Nephron progenitor cell (in vitro differentiated cells): ENCODE measurements around the gene NVL.
A peak's percentile ranks its signal among the peaks of the same experiment; 100 is the strongest.

ENCODE experiments used
- DNase-seq: peaks from one replicate; pipeline ENCODE4 v3.0.0; 2021
- H3K27ac Mint-ChIP-seq: 2 replicates; pipeline ENCODE4 v1.8.0; 2021; ENCODE audit warnings: mild to moderate bottlenecking, moderate library complexity, mixed read lengths
- H3K27me3 Mint-ChIP-seq: 2 replicates; pipeline ENCODE4 v1.8.0; 2021; ENCODE audit warnings: mild to moderate bottlenecking, low read depth, mixed read lengths; ENCODE audit not compliant: poor library complexity
- H3K36me3 Mint-ChIP-seq: 2 replicates; pipeline ENCODE4 v1.8.0; 2021; ENCODE audit warnings: low read depth, mixed read lengths
- H3K4me1 Mint-ChIP-seq: 2 replicates; pipeline ENCODE4 v1.8.0; 2021; ENCODE audit warnings: mixed read lengths
- H3K4me3 Mint-ChIP-seq: 2 replicates; pipeline ENCODE4 v1.8.0; 2021; ENCODE audit warnings: mild to moderate bottlenecking, moderate library complexity, mixed read lengths
- H3K9me3 Mint-ChIP-seq: 2 replicates; pipeline ENCODE4 v1.8.0; 2021; ENCODE audit warnings: mild to moderate bottlenecking, moderate library complexity, mixed read lengths
- CTCF ChIP-seq: fragments of 200-600 bp; sonication (generic); IDR thresholded peaks from 2 replicates; pipeline ENCODE4 v1.5.0; 2021; ENCODE audit warnings: antibody characterized with exemption

The NVL gene

GRCh38 chr1:224238756-224239155 lies 91.2 kb downstream of the NVL start:
- Mint-ChIP-seq H3K27me3 (no peaks in the 10 kb centered on the region), H3K4me3 (no peak overlapping the region), H3K36me3 (peaks cover 27% of the 10 kb centered on the region), H3K4me1 (peaks cover 4% of the 10 kb centered on the region), H3K9me3 (no peaks in the 10 kb centered on the region), H3K27ac (no peak overlapping the region)
- DNase-seq: no peak
- no peak for TF ChIP-seq CTCF

- TF ChIP-seq CTCF: no peak
- DNase-seq: no peak
- Mint-ChIP-seq H3K27me3 (no peaks in the 10 kb centered on the region), H3K4me1 (peaks cover 4% of the 10 kb centered on the region), H3K9me3 (no peaks in the 10 kb centered on the region), H3K36me3 (peaks cover 30% of the 10 kb centered on the region), H3K27ac (peak overlapping the region; percentile 59), H3K4me3 (no peak overlapping the region)
Observed at GRCh38 chr1:224238212-224238611, 91.8 kb downstream of the NVL start.

GRCh38 chr1:224237119-224237881 lies 92.7 kb downstream of the NVL start:
- H3K27me3 Mint-ChIP-seq: no peaks in the 10 kb centered on the region
- H3K27ac Mint-ChIP-seq: no peak overlapping the region
- H3K4me3 Mint-ChIP-seq: no peak overlapping the region
- peaks cover 4% of the 10 kb centered on the region for H3K4me1 Mint-ChIP-seq
- no peak for TF ChIP-seq CTCF
- peaks cover 39% of the 10 kb centered on the region for H3K36me3 Mint-ChIP-seq
- DNase-seq: no peak
- no peaks in the 10 kb centered on the region for H3K9me3 Mint-ChIP-seq

- H3K27me3 Mint-ChIP-seq: no peaks in the 10 kb centered on the region
Observed at GRCh38 chr1:224235813-224236493, 94.0 kb downstream of the NVL start.

GRCh38 chr1:224234017-224234416 lies 96.0 kb downstream of the NVL start:
- H3K36me3 Mint-ChIP-seq: peaks cover 52% of the 10 kb centered on the region
- no peak for TF ChIP-seq CTCF
- H3K27ac Mint-ChIP-seq: no peak overlapping the region
- no peaks in the 10 kb centered on the region for H3K27me3 Mint-ChIP-seq
- H3K4me1 Mint-ChIP-seq: no peaks in the 10 kb centered on the region
- no peaks in the 10 kb centered on the region for H3K9me3 Mint-ChIP-seq
- no peak for DNase-seq
- H3K4me3 Mint-ChIP-seq: no peak overlapping the region

More at GRCh38 chr1:224235813-224236493, 94.0 kb downstream of the NVL start:
- DNase-seq: no peak
- Mint-ChIP-seq H3K4me3 (no peak overlapping the region), H3K27ac (peak overlapping the region; percentile 76), H3K36me3 (peaks cover 41% of the 10 kb centered on the region), H3K4me1 (peaks cover 4% of the 10 kb centered on the region), H3K9me3 (no peaks in the 10 kb centered on the region)
- TF ChIP-seq CTCF: no peak
